Measurements from ENCODE around the gene ZNF658. TPM values are rescaled to one million over a fixed set of nuclear protein-coding genes. Genes with fewer than 3 reads are reported as not detected.
A peak's percentile ranks its signal among the peaks of the same experiment; 100 is the strongest.
"Not testable (repeated sequence)": the region's sequence is repeated elsewhere in the genome, so short reads cannot be mapped to it uniquely, and the experiment has no call there.

Gene ZNF658
- total and polyA plus RNA-seq, 9 donors: 2.7 to 9.2 (median 5.2) TPM

DNA sequence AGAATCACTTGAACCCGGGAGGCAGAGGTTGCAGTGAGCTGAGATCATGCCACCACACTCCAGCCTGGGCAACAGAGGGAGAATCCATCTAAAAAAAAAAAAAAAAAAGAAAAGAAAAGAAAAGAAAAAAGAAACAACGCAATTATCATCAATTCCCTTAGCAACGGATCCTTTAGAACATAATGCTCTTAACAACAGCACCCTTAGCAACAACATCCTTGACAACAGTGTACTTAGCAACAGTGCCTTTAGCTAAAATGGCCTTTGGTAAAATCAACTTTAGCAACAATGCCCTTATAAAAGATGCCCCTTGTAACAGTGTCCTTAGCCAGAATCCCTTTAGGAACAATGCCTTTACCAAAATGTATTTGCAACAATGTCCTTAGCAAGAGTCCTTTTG, 37.1 kb downstream of the ZNF658 start:
- not testable (repeated sequence) for DNase-seq; H3K27ac ChIP-seq (ENCODE audit: low read length); H3K4me1 ChIP-seq (ENCODE audit: control insufficient read depth, insufficient read depth, low read length); H3K4me3 ChIP-seq (ENCODE audit: low read length); H3K27me3 ChIP-seq (ENCODE audit: control insufficient read depth, insufficient read depth, low read length); H3K36me3 ChIP-seq (ENCODE audit: control insufficient read depth, insufficient read depth, low read length); H3K9me3 ChIP-seq (replicated peaks; ENCODE audit: control insufficient read depth, low read depth, low read length)
- no CpG with 5 or more reads among the region's 3 CpGs for WGBS (ENCODE audit: insufficient coverage)

GRCh38 chr9:66938322-66938721, 37.8 kb downstream of the ZNF658 start:
- H3K27me3 ChIP-seq (ENCODE audit: control insufficient read depth, insufficient read depth, low read length); H3K4me3 ChIP-seq (ENCODE audit: low read length); H3K27ac ChIP-seq (ENCODE audit: low read length); H3K36me3 ChIP-seq (ENCODE audit: control insufficient read depth, insufficient read depth, low read length); DNase-seq; H3K9me3 ChIP-seq (replicated peaks; ENCODE audit: control insufficient read depth, low read depth, low read length); H3K4me1 ChIP-seq (ENCODE audit: control insufficient read depth, insufficient read depth, low read length): not testable (repeated sequence)
- no CpG with 5 or more reads among the region's 5 CpGs for WGBS (ENCODE audit: insufficient coverage)

- no CpG with 5 or more reads among the region's 2 CpGs for WGBS (ENCODE audit: insufficient coverage)
- not testable (repeated sequence) for DNase-seq; H3K9me3 ChIP-seq (replicated peaks; ENCODE audit: control insufficient read depth, low read depth, low read length); H3K27me3 ChIP-seq (ENCODE audit: control insufficient read depth, insufficient read depth, low read length); H3K27ac ChIP-seq (ENCODE audit: low read length); H3K4me3 ChIP-seq (ENCODE audit: low read length); H3K4me1 ChIP-seq (ENCODE audit: control insufficient read depth, insufficient read depth, low read length); H3K36me3 ChIP-seq (ENCODE audit: control insufficient read depth, insufficient read depth, low read length)
Measured at GRCh38 chr9:66939878-66940830, 39.6 kb downstream of the ZNF658 start.

DNA sequence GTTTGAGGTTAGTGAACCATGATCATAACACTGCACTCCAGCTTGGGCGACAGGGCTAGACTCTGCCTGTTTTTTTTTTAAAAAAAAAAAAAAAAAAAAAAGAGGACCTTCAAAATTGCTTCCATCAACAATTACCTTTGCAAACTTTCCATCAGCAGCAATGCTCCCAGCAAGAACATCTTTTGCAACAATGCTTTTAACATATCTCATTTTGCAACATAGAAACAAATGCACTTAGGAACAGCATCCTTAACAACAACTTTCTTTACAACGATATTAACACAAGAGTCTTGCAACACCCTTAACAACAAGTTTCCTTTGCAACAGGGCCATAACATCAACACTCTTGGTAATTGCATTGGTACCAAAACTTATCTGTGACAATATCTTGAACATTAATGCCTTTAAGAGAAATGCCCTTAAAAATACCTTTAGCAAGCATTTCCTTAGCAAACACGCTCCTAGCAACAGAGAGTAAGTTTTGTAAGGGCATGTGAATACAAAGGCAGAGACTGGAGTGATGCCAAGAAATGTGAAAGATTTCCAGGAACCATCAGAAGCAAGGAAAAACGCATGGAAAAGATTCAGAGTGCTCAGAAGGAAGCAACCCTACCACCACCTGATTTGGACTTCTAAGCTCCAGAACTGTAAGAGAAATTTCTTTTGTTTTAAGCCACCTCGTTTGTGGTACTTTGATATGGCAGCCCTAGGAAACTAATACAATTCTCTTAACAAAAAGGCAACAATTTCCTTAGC, 42.1 kb downstream of the ZNF658 start:
- not testable (repeated sequence) for H3K4me3 ChIP-seq (ENCODE audit: low read length); H3K27me3 ChIP-seq (ENCODE audit: control insufficient read depth, insufficient read depth, low read length); H3K4me1 ChIP-seq (ENCODE audit: control insufficient read depth, insufficient read depth, low read length); H3K9me3 ChIP-seq (replicated peaks; ENCODE audit: control insufficient read depth, low read depth, low read length); H3K36me3 ChIP-seq (ENCODE audit: control insufficient read depth, insufficient read depth, low read length); H3K27ac ChIP-seq (ENCODE audit: low read length)
- no CpG with 5 or more reads among the region's 5 CpGs for WGBS (ENCODE audit: insufficient coverage)
- DNase-seq: peak; percentile 47

DNA sequence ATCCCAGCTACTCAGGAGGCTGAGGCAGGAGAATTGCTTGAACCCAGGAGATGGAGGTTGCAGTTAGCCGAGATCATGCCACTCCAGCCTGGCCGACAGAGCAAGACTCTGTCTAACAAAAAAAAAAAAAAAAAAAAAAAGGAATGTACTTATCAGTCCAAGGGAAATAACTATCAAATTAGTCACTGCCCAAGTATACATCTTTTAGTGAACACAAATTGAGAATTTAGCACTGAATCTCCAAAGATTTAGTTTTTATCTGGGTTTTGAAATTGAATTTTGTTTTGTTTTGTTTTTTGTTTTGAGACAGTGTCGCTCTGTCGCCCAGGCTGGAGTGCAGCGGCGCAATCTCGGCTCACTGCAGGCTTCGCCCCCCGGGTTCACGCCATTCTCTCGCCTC, 52.1 kb downstream of the ZNF658 start:
- not testable (repeated sequence) for H3K4me3 ChIP-seq (ENCODE audit: low read length); H3K4me1 ChIP-seq (ENCODE audit: control insufficient read depth, insufficient read depth, low read length); H3K36me3 ChIP-seq (ENCODE audit: control insufficient read depth, insufficient read depth, low read length); H3K27me3 ChIP-seq (ENCODE audit: control insufficient read depth, insufficient read depth, low read length); DNase-seq; H3K9me3 ChIP-seq (replicated peaks; ENCODE audit: control insufficient read depth, low read depth, low read length); H3K27ac ChIP-seq (ENCODE audit: low read length)
- WGBS (ENCODE audit: insufficient coverage): 89% methylated on average over 7 of the region's 11 CpGs

Other genes with a start within 250 kb of the ZNF658 start
- gene SPATA31A3, start 91.8 kb downstream of the ZNF658 start, total RNA-seq: not detected
- gene SPATA31A3, start 91.8 kb downstream of the ZNF658 start, polyA plus RNA-seq (ENCODE audit: insufficient read depth in 1 of 8, insufficient read length in 8 of 8, low replicate concordance in 1 of 8): not detected